HEK293 (cell line): ENCODE data around the gene PSTPIP2.

ENCODE experiments used
- CTCF ChIA-PET: fragments of 350-600 bp; formaldehyde crosslinking; extraction: SDS; loops from one replicate; lab custom pipeline; 2021; ENCODE audit warnings: antibody characterized with exemption; lab: Yijun Ruan, JAX
- POLR2A ChIA-PET: fragments of 300-600 bp; formaldehyde crosslinking; extraction: SDS; loops from one replicate; lab custom pipeline; 2020; ENCODE audit warnings: antibody characterized with exemption, inconsistent platforms; lab: Yijun Ruan, JAX
- H3K27ac ChIP-seq: fragments of 200-500 bp; sonication (Bioruptor generic); 2 replicates; pipeline ENCODE4 v1.5.1; 2014; ENCODE audit warnings: low read depth, low read length, control low read depth, inconsistent platforms; ENCODE audit errors: extremely low read depth
- H3K36me3 ChIP-seq, 2 experiments: fragments of 200-500 bp in 1 of 2; sonication (Bioruptor generic) in 1 of 2; 1 replicate in 1 of 2; 2 replicates in 1 of 2; pipeline ENCODE4 v1.5.1; 2014 to 2017; ENCODE audit warnings: inconsistent platforms in 2 of 2, low read length in 2 of 2; ENCODE audit not compliant: control insufficient read depth in 2 of 2, insufficient read depth in 1 of 2
- H3K4me1 ChIP-seq: fragments of 200-500 bp; sonication (Bioruptor generic); 2 replicates; pipeline ENCODE4 v1.5.1; 2014; ENCODE audit warnings: mild to moderate bottlenecking, low read length, inconsistent platforms; ENCODE audit not compliant: control insufficient read depth, insufficient read depth
- H3K4me3 ChIP-seq: 2 replicates; pipeline ENCODE4 v1.5.1; 2011; ENCODE audit warnings: low read depth, mild to moderate bottlenecking, control low read depth, low read length, moderate library complexity
- H3K9me3 ChIP-seq: fragments of 200-500 bp; sonication (Bioruptor generic); 2 replicates; pipeline ENCODE4 v1.5.1; 2014; ENCODE audit warnings: low read depth, low read length, inconsistent platforms; ENCODE audit not compliant: control insufficient read depth, insufficient read depth
- FEZF1 ChIP-seq: fragments of 450-650 bp; formaldehyde crosslinking; IDR thresholded peaks from 2 replicates; pipeline ENCODE4 v1.5.1; 2016; ENCODE audit warnings: missing biosample characterization, missing genetic modification characterization
- TSHZ1 ChIP-seq: fragments of 450-650 bp; formaldehyde crosslinking; IDR thresholded peaks from 2 replicates; pipeline ENCODE4 v1.5.1; 2016; ENCODE audit warnings: missing biosample characterization, missing genetic modification characterization, borderline replicate concordance
- ZFP3 ChIP-seq: fragments of 450-650 bp; formaldehyde crosslinking; IDR thresholded peaks from 2 replicates; pipeline ENCODE4 v1.5.1; 2016; ENCODE audit warnings: low read depth, missing biosample characterization, missing genetic modification characterization
- ZNF140 ChIP-seq: fragments of 450-650 bp; formaldehyde crosslinking; IDR thresholded peaks from 2 replicates; pipeline ENCODE4 v1.5.1; 2016; ENCODE audit warnings: missing biosample characterization, missing genetic modification characterization
- ZNF155 ChIP-seq: fragments of 450-650 bp; formaldehyde crosslinking; IDR thresholded peaks from 2 replicates; pipeline ENCODE4 v1.5.1; 2016; ENCODE audit warnings: missing biosample characterization, missing genetic modification characterization
- ZNF19 ChIP-seq: fragments of 450-650 bp; formaldehyde crosslinking; IDR thresholded peaks from 2 replicates; pipeline ENCODE4; 2016; ENCODE audit warnings: missing biosample characterization, missing genetic modification characterization, low read depth
- ZNF335 ChIP-seq: fragments of 450-650 bp; formaldehyde crosslinking; conservative IDR thresholded peaks from 2 replicates; pipeline ENCODE4 v1.5.1; 2016; ENCODE audit warnings: missing biosample characterization, missing genetic modification characterization
- ZNF501 ChIP-seq: fragments of 450-650 bp; formaldehyde crosslinking; IDR thresholded peaks from 2 replicates; pipeline ENCODE4 v1.5.1; 2016; ENCODE audit warnings: missing biosample characterization, missing genetic modification characterization
- ZNF555 ChIP-seq: fragments of 450-650 bp; formaldehyde crosslinking; conservative IDR thresholded peaks from 2 replicates; pipeline ENCODE4 v1.5.1; 2017; ENCODE audit warnings: missing biosample characterization, mild to moderate bottlenecking, missing genetic modification characterization, inconsistent platforms
- ZNF610 ChIP-seq: fragments of 450-650 bp; formaldehyde crosslinking; IDR thresholded peaks from 2 replicates; pipeline ENCODE4 v1.5.1; 2016; ENCODE audit warnings: missing biosample characterization, missing genetic modification characterization, borderline replicate concordance
- ZNF621 ChIP-seq: fragments of 450-650 bp; formaldehyde crosslinking; IDR thresholded peaks from 2 replicates; pipeline ENCODE4 v1.5.1; 2017; ENCODE audit warnings: missing biosample characterization, missing genetic modification characterization
- TF ChIP-seq, protein P1 (sequence below): fragments of 450-650 bp; formaldehyde crosslinking; IDR thresholded peaks from 2 replicates; pipeline ENCODE4 v1.5.1; 2016; ENCODE audit warnings: missing biosample characterization, missing genetic modification characterization
- TF ChIP-seq, protein P2 (sequence below): fragments of 450-650 bp; formaldehyde crosslinking; IDR thresholded peaks from 2 replicates; pipeline ENCODE4 v1.5.1; 2016; ENCODE audit warnings: missing biosample characterization, missing genetic modification characterization
- TF ChIP-seq, protein P3 (sequence below): fragments of 450-650 bp; formaldehyde crosslinking; IDR thresholded peaks from 2 replicates; pipeline ENCODE4 v1.5.1; 2016; ENCODE audit warnings: missing biosample characterization, missing genetic modification characterization
- TF ChIP-seq, protein P4 (sequence below): fragments of 450-650 bp; formaldehyde crosslinking; IDR thresholded peaks from 2 replicates; pipeline ENCODE4 v1.5.1; 2016; ENCODE audit warnings: missing biosample characterization, missing genetic modification characterization, borderline replicate concordance
- TF ChIP-seq, protein P5 (sequence below): fragments of 450-650 bp; formaldehyde crosslinking; IDR thresholded peaks from 2 replicates; pipeline ENCODE4 v1.5.0; 2017; ENCODE audit warnings: missing biosample characterization, missing genetic modification characterization, borderline replicate concordance

PSTPIP2 gene

DNA sequence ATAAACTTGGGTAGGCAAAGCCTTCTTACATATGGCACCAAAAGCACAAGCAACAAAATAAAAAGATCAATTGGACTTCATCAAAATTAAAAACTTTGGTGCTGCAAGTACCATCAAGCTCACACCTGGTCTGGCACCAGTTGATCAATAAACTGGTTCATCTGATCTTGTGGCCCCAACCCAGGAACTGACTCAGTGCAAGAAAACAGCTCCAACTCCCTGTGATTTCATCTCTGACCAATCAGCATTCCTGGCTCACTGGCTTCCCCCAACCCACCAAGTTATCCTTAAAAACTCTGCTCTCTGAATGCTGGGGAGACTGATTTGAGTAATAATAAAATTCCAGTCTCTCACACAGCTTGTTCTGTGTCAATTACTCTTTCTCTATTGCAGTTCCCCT lies 113.3 kb downstream of the PSTPIP2 start:
- no peaks in the 10 kb centered on the region; the same call in 1 of the 2 replicates for H3K4me1 ChIP-seq
- H3K9me3 ChIP-seq: no peaks in the 10 kb centered on the region
- no peak overlapping the region for H3K4me3 ChIP-seq
- no peak overlapping the region for H3K27ac ChIP-seq
- TF ChIP-seq, protein P1, sequence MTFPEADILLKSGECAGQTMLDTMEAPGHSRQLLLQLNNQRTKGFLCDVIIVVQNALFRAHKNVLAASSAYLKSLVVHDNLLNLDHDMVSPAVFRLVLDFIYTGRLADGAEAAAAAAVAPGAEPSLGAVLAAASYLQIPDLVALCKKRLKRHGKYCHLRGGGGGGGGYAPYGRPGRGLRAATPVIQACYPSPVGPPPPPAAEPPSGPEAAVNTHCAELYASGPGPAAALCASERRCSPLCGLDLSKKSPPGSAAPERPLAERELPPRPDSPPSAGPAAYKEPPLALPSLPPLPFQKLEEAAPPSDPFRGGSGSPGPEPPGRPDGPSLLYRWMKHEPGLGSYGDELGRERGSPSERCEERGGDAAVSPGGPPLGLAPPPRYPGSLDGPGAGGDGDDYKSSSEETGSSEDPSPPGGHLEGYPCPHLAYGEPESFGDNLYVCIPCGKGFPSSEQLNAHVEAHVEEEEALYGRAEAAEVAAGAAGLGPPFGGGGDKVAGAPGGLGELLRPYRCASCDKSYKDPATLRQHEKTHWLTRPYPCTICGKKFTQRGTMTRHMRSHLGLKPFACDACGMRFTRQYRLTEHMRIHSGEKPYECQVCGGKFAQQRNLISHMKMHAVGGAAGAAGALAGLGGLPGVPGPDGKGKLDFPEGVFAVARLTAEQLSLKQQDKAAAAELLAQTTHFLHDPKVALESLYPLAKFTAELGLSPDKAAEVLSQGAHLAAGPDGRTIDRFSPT (tag by site-specific recombination): no peak
- TF ChIP-seq, protein P2, sequence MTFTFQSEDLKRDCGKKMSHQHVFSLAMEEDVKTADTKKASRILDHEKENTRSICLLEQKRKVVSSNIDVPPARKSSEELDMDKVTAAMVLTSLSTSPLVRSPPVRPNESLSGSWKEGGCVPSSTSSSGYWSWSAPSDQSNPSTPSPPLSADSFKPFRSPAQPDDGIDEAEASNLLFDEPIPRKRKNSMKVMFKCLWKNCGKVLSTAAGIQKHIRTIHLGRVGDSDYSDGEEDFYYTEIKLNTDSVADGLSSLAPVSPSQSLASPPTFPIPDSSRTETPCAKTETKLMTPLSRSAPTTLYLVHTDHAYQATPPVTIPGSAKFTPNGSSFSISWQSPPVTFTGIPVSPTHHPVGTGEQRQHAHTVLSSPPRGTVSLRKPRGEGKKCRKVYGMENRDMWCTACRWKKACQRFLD (tag by site-specific recombination): no peak
- TF ChIP-seq, protein P3, sequence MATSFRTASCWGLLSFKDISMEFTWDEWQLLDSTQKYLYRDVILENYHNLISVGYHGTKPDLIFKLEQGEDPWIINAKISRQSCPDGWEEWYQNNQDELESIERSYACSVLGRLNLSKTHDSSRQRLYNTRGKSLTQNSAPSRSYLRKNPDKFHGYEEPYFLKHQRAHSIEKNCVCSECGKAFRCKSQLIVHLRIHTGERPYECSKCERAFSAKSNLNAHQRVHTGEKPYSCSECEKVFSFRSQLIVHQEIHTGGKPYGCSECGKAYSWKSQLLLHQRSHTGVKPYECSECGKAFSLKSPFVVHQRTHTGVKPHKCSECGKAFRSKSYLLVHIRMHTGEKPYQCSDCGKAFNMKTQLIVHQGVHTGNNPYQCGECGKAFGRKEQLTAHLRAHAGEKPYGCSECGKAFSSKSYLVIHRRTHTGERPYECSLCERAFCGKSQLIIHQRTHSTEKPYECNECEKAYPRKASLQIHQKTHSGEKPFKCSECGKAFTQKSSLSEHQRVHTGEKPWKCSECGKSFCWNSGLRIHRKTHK (tag by site-specific recombination): no peak
- peaks cover 9 to 19% of the 10 kb centered on the region in 2 experiments; a peak in 2 of 3 replicates for H3K36me3 ChIP-seq
- ChIA-PET CTCF (interaction anchor here (1.0 kb wide), 1 partner anchor 294 kb away, joined by 3 read pairs; no protein-coding TSS in a partner anchor), POLR2A (no interaction called here)

- no peaks in the 10 kb centered on the region; the same call in 1 of the 2 replicates for H3K4me1 ChIP-seq
- TF ChIP-seq, protein P4, sequence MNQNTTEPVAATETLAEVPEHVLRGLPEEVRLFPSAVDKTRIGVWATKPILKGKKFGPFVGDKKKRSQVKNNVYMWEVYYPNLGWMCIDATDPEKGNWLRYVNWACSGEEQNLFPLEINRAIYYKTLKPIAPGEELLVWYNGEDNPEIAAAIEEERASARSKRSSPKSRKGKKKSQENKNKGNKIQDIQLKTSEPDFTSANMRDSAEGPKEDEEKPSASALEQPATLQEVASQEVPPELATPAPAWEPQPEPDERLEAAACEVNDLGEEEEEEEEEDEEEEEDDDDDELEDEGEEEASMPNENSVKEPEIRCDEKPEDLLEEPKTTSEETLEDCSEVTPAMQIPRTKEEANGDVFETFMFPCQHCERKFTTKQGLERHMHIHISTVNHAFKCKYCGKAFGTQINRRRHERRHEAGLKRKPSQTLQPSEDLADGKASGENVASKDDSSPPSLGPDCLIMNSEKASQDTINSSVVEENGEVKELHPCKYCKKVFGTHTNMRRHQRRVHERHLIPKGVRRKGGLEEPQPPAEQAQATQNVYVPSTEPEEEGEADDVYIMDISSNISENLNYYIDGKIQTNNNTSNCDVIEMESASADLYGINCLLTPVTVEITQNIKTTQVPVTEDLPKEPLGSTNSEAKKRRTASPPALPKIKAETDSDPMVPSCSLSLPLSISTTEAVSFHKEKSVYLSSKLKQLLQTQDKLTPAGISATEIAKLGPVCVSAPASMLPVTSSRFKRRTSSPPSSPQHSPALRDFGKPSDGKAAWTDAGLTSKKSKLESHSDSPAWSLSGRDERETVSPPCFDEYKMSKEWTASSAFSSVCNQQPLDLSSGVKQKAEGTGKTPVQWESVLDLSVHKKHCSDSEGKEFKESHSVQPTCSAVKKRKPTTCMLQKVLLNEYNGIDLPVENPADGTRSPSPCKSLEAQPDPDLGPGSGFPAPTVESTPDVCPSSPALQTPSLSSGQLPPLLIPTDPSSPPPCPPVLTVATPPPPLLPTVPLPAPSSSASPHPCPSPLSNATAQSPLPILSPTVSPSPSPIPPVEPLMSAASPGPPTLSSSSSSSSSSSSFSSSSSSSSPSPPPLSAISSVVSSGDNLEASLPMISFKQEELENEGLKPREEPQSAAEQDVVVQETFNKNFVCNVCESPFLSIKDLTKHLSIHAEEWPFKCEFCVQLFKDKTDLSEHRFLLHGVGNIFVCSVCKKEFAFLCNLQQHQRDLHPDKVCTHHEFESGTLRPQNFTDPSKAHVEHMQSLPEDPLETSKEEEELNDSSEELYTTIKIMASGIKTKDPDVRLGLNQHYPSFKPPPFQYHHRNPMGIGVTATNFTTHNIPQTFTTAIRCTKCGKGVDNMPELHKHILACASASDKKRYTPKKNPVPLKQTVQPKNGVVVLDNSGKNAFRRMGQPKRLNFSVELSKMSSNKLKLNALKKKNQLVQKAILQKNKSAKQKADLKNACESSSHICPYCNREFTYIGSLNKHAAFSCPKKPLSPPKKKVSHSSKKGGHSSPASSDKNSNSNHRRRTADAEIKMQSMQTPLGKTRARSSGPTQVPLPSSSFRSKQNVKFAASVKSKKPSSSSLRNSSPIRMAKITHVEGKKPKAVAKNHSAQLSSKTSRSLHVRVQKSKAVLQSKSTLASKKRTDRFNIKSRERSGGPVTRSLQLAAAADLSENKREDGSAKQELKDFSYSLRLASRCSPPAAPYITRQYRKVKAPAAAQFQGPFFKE (tag by site-specific recombination): no peak
- no peak for TF ChIP-seq ZNF140
- TF ChIP-seq ZNF335: no peak
- no peak for TF ChIP-seq ZNF501
- TF ChIP-seq FEZF1 (tag by site-specific recombination): no peak
- TF ChIP-seq ZNF621 (tag by site-specific recombination): no peak
- no peak for TF ChIP-seq ZNF155 (tag by site-specific recombination)
- no peak for TF ChIP-seq ZNF19
- TF ChIP-seq TSHZ1 (tag by site-specific recombination): no peak
- no peak for TF ChIP-seq ZFP3 (tag by site-specific recombination)
- no peak for TF ChIP-seq ZNF555 (tag by site-specific recombination)
- no peak for TF ChIP-seq ZNF610 (tag by site-specific recombination)
- TF ChIP-seq, protein P5, sequence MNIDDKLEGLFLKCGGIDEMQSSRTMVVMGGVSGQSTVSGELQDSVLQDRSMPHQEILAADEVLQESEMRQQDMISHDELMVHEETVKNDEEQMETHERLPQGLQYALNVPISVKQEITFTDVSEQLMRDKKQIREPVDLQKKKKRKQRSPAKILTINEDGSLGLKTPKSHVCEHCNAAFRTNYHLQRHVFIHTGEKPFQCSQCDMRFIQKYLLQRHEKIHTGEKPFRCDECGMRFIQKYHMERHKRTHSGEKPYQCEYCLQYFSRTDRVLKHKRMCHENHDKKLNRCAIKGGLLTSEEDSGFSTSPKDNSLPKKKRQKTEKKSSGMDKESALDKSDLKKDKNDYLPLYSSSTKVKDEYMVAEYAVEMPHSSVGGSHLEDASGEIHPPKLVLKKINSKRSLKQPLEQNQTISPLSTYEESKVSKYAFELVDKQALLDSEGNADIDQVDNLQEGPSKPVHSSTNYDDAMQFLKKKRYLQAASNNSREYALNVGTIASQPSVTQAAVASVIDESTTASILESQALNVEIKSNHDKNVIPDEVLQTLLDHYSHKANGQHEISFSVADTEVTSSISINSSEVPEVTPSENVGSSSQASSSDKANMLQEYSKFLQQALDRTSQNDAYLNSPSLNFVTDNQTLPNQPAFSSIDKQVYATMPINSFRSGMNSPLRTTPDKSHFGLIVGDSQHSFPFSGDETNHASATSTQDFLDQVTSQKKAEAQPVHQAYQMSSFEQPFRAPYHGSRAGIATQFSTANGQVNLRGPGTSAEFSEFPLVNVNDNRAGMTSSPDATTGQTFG (tag by site-specific recombination): no peak
These were observed 114.0 kb downstream of the PSTPIP2 start for GRCh38 chr18:45958027-45958426.

More at GRCh38 chr18:45958027-45958426, 114.0 kb downstream of the PSTPIP2 start:
- Histone ChIP-seq H3K4me3 (no peak overlapping the region), H3K9me3 (no peaks in the 10 kb centered on the region), H3K36me3 (peaks cover 10 to 26% of the 10 kb centered on the region in 2 experiments; a peak in 2 of 3 replicates), H3K27ac (no peak overlapping the region)
- CTCF ChIA-PET: no interaction called here
- POLR2A ChIA-PET: no interaction called here
